ENCODE results near the gene EIF4G3.

- TF ChIP-seq CTCF (IDR thresholded peaks at IDR 0.05; ENCODE audit: control extremely low read depth in 1 of 3, insufficient read depth in 1 of 3, low read depth in 1 of 3, low read length in 3 of 3) (no peak), POLR2A (IDR thresholded peaks at IDR 0.05; ENCODE audit: control extremely low read depth in 1 of 2, low read depth in 2 of 2, low read length in 2 of 2) (no peak), EZH2 (IDR thresholded peaks at IDR 0.05; ENCODE audit: low read depth, low read length, severe bottlenecking) (no peak), YY1 (IDR thresholded peaks at IDR 0.05; ENCODE audit: low read depth, low read length) (no peak), SRF (IDR thresholded peaks at IDR 0.05; ENCODE audit: low read depth, low read length) (no peak), EP300 (IDR thresholded peaks at IDR 0.05; ENCODE audit: borderline replicate concordance in 1 of 2, low read depth in 2 of 2, low read length in 2 of 2) (no peak), CREB1 (IDR thresholded peaks at IDR 0.05) (no peak), GABPA (IDR thresholded peaks at IDR 0.05; ENCODE audit: borderline replicate concordance, insufficient read depth, low read length) (no peak), TCF12 (IDR thresholded peaks at IDR 0.05; ENCODE audit: low read depth, low read length) (no peak), FOSL1 (IDR thresholded peaks at IDR 0.05; ENCODE audit: insufficient read depth, low read depth, low read length) (no peak), RFX5 (IDR thresholded peaks at IDR 0.05; ENCODE audit: borderline replicate concordance, low read depth, low read length) (no peak), JUND (IDR thresholded peaks at IDR 0.05; ENCODE audit: low read length) (no peak), RAD21 (IDR thresholded peaks at IDR 0.05 in 1 of 2, conservative IDR thresholded peaks at IDR 0.05 in 1 of 2; ENCODE audit: low read depth in 2 of 2, low read length in 2 of 2) (no peak)
These were observed 135.2 kb downstream of the EIF4G3 start for GRCh38 chr1:21041541-21041940.
